NCI-H2227 (cell line): ENCODE data around the gene SCN8A.
"Not testable (repeated sequence)": the region's sequence is repeated elsewhere in the genome, so short reads cannot be mapped to it uniquely, and the experiment has no call there.

Experiments
- DNase-seq: peaks from one replicate; lab custom pipeline; 2025; ENCODE audit not compliant: unreplicated experiment; lab: John Stamatoyannopoulos, UW

SCN8A gene

DNA sequence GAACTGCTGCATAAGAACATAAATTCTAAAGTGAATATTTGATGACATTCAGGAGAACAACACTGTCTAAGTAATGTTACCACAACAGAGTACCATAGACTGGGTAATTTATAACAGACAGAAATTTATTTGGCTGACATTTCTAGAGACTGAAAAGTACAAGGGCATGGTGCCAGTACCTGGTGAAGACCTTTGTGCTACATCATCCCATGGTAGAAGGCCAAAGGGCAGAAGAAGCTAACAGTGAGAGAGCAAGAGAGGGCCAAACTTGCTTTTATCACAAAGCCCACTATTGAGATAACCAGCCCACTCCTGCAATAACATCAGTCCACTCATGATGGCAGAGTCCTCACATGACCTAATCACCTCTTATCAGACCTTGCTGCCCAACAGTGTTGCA lies 168.7 kb downstream of the SCN8A start:
- no peak for DNase-seq

DNA sequence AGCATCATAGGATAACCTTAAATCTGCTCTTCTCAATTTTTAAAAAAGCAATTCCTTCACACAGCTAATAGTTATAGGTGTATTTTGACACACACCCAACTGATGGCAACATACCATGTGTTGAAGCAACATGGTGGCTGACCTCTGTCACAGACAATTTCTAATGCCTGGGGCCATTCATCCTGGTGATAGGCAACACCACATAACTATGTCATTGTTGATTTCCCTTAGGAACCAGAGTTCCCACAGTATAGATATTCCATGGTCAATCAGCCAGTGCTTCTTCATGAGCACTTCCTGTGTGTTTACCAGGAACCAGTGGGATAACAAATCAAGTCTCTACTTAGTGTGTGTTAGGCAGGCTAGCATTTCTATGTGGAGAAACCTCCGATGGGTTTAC lies 169.2 kb downstream of the SCN8A start:
- DNase-seq, result no peak

DNA sequence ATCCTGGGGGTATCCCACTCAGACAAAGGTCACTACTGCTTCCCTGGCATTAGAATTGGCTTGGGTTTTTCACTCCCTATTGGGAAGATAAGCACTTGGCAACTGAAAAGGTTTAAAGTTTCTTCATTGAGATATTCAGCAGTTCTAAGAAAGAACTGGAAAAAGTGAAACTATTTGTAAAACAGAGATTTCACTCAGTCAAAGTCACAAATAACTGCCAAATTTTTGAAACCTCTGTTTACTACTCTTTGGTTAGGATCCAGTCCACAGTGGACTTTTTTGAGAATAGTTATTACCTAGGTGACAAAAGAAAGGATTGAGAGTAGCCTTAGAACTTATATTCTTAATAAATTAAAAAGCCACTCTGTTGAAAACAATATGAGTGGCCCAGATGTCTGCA lies 172.7 kb downstream of the SCN8A start:
- no peak for DNase-seq

DNA sequence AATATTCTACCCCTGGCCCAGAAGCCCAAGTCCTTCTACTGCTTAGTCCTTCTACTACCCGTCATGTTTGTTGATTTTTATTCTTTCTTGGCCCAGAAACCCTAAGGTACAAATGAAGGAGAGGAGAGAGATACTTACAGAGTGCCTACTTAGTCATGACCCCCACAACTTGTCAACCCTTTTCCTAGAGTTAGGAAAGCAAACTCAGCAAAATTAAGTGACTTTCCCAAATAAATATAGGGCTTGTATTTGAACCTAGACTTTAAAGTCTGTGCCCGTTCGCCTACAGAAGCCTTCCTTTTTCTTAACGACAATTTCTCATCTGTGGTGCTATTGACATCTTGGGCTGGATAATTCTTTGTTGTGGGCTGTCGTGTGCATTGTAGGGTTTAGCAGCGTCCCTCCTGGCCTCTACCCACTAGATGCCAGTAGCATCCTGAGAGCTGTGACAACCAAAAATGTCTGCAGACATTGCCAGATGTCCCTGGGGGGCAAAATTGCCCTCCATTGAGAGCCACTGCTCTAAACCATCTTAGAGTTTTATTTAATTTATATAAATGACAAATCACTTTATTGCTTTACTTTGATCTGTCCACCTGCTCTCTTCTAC lies 175.1 kb downstream of the SCN8A start:
- DNase-seq, result no peak

DNA sequence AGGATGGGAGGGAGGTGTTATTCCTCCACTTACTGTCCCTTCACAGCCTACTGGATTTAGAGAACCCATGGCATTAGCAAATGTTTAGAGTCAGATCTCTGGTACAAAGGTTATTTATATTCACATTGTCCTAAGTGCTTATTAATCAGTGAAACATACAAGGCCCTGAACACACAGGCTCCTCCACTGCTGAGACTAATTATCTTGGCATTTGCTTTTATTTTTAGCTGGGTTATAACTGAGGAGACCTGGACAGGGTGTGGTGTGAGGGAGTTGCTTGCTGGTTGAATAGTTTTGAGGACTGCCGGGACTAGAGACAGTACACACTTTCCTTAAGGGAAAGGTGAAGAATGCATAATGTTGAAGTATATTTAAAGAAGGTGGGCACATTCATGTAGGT lies 180.0 kb downstream of the SCN8A start:
- no peak for DNase-seq

DNA sequence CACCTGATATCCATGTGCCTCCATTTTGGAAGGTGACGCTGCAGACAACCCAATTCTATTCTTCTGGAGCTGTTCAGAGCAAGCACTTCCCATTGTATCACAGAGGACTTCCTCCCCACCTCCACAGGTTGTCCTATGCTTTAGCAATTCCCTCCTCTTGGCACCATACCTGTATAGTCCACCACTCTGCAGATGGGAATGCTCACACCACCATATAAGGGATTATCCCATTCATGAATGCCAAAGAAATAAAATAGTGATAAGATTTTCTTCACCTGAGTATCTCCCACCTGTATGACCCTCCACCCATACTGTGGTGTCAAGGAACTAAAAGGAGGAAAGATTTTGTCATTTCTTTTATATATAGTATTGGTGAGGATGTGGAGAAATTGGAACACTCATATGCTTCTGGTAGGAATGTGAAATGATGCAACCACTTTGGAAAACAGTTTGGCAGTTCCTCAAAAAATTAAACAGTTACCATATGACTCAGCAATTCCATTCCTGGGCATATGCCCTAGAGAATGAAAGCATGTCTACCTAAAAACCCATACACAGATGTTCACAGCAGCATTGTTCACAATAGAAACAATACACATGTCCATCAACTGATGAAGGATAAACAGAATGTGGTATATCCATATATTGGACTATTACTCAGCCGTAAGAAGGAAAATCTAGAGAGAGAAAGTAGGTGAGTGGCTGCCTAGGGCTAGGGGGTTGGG lies 182.3 kb downstream of the SCN8A start:
- DNase-seq, result no peak

GRCh38 chr12:51774933-51775332 lies 183.9 kb downstream of the SCN8A start:
- DNase-seq, result no peak

- no peak for DNase-seq
Measured at GRCh38 chr12:51777457-51777856, 186.4 kb downstream of the SCN8A start.

- no peak for DNase-seq
Measured at GRCh38 chr12:51777973-51778372, 186.9 kb downstream of the SCN8A start.

GRCh38 chr12:51779876-51780275 lies 188.8 kb downstream of the SCN8A start:
- no peak for DNase-seq

GRCh38 chr12:51784688-51785087 lies 193.7 kb downstream of the SCN8A start:
- DNase-seq, result no peak

DNA sequence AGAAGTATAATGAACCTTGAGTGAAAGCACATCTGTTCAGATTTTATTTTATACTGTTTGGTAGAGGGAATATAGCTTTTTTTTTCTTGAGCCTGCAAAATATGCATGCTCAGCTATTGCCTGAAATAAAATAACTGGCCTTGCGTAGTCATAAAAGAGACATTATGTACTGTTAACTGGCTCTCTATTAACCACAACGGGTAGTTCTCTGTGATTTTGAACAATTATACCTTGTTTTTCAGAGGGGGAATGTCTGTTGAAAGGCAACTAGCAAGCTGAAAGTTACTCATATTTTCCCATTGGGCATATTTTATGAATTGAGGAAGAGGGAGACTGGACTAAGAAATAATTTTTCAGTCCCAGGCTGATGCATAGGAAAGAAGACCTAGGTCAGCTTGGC lies 194.9 kb downstream of the SCN8A start:
- DNase-seq, result no peak

DNA sequence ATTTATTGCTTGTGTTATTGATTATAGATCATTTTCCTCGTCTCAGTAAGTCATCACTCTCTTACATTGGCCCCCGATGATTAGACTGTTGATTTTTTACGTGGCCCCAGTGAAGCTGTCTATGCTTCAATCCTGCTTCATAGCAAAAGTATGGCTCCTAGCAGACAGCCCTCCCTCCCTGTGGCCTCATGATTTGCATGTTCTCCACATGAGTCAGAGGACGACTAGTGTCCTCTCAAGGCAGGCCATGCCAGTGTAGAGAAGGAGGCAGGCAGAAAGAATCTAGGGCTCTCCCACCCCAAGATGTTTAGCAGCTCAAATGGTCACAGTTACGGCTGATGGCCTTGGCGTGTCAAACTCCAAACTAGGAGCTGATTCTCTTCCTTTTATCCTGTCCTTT lies 197.8 kb downstream of the SCN8A start:
- no peak for DNase-seq

GRCh38 chr12:51792417-51792816 lies 201.4 kb downstream of the SCN8A start:
- no peak for DNase-seq

- no peak for DNase-seq
Measured at GRCh38 chr12:51793201-51793600, 202.2 kb downstream of the SCN8A start.

GRCh38 chr12:51797301-51797700 lies 206.3 kb downstream of the SCN8A start:
- DNase-seq, result no peak

DNA sequence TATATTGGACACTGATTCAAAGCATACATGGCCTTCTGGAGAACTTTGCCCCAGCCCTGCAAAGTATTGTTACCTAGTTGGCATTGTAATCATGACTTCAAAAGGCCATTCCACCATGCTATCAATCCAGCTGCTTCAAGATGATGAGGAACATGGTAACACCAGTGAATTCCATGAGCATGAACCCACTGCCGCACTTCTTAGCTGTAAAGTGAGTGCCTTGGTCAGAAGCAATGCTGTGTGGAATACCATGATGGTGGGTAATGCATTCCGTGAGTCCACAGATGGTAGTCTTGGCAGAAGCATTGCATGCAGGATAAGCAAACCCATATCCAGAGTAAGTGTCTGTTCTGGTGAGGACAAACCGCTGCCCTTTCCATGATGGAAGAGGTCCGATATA lies 207.0 kb downstream of the SCN8A start:
- DNase-seq, result not testable (repeated sequence)

- no peak for DNase-seq
Measured at GRCh38 chr12:51798501-51798900, 207.5 kb downstream of the SCN8A start.

DNA sequence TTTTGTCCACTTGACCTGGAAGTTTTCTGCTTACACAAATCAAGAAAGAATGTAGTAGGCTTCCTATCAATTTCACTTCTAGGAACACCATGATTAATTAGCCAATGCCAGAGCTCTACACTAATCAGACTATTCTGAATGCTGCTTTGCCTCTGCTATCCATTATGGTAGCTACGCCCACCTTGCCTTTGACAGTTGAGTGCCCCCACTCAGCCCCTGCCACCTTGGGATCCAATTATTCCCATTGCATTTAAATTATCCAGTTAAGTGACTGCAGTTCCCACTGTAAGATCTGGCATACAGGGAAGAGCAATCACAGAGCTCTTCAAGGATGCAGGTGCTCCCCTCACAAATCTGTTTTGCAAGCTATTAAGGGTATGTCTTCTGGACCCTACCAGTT lies 210.0 kb downstream of the SCN8A start:
- DNase-seq, result no peak

DNA sequence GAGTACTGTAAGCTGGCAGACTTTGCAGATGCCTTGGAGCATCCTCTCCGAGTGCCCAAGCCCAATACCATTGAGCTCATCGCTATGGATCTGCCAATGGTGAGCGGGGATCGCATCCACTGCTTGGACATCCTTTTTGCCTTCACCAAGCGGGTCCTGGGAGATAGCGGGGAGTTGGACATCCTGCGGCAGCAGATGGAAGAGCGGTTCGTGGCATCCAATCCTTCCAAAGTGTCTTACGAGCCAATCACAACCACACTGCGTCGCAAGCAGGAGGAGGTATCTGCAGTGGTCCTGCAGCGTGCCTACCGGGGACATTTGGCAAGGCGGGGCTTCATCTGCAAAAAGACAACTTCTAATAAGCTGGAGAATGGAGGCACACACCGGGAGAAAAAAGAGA lies 215.9 kb downstream of the SCN8A start:
- DNase-seq, result no peak

- no peak for DNase-seq
Measured at GRCh38 chr12:51809193-51809592, 218.2 kb downstream of the SCN8A start.

GRCh38 chr12:51811203-51812202 lies 220.5 kb downstream of the SCN8A start:
- no peak for DNase-seq
